GM18499 (cell line): ENCODE data around the gene NANOS3.
A peak's percentile ranks its signal among the peaks of the same experiment; 100 is the strongest.

ENCODE experiments used
- ATAC-seq: cut with Tn5 transposase; IDR thresholded peaks from one replicate; pipeline ENCODE4 v1.9.1; 2021; ENCODE audit warnings: moderate number of reproducible peaks; ENCODE audit not compliant: insufficient read depth, unreplicated experiment

NANOS3 gene

GRCh38 chr19:13876834-13877233, at the start of gene NANOS3:
Gene NANOS3 (plus strand): TSS chr19:13877134. CDS start chr19:13877249, 115 bp downstream.
- ATAC-seq = no peak

DNA sequence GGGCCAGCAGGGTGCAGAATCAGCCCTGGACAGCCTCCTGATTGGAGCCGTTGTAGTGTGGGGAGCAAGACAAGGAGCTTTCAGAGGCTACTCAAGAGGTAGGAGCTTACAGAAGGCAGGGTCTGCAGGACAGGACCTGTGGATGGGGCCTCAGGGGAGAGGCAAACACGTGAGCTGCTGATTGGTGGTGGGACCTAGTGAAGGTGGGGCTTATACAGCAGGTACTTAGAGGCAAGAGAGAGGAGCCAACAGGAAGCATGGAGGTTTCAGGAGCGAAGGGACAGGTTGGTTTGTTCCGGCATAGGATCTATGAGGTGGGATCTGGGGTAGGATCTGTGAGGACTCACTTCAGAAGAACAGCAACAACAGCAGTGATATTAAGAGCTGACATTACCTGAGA, 49.3 kb upstream of the NANOS3 start:
- no peak for ATAC-seq

DNA sequence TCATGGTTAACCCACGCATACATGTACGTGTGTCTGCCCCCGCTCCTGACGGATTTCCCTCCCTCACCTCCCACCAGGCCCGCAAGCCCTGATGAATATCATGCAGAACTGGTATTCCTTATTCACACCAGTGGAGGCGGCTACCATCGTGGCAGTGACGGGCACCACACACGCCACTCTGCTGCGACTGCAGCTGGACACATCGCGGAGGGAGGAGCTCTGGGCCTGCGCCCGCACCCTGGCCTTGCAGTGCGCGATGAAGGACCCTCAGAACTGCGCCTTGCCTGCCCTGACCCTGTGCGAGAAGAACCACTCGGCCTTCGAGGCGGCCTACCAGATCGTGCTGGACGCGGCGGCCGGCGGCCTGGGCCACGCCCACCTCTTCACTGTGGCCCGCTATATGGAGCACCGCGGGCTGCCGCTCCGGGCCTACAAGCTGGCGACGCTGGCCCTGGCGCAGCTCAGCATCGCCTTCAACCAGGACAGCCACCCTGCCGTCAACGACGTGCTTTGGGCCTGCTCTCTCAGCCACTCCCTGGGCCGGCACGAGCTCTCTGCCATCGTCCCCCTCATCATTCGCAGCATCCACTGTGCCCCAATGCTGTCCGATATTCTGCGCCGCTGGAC, 46.7 kb upstream of the NANOS3 start:
- ATAC-seq = no peak

DNA sequence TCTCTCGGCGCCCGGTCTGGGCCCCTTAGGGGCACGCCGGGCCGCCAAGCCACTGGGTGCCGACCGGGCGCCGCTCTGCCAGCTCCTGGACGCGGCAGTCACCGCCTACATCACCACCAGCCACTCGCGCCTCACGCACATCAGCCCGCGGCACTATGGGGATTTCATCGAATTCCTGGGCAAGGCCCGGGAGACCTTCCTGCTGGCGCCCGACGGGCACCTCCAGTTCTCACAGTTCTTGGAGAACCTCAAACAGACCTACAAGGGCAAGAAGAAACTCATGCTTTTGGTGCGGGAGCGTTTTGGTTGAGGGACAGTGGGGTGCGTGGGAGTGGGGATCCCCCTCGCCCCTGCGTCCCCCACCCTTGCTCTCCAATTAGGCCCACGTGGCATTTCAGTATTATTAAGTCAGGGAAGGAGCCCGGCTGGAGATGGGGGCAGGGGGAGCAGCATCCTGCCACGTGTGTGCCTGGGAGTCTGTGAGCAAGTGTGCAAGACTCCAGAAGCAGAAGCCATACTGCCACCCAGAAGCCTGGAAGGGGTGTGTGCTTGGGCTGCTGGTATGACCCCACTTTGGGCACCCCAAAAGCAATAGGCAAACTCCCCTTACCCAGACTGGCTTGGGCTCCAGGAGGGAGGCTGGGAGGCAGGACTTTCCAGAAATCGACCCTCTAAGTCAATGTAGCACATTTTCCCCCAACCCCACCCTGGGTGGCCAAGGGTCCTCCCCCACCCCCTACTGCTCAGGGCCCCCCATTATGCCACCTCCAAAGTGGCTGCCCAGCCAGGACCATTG, 46.0 kb upstream of the NANOS3 start:
- no peak for ATAC-seq

DNA sequence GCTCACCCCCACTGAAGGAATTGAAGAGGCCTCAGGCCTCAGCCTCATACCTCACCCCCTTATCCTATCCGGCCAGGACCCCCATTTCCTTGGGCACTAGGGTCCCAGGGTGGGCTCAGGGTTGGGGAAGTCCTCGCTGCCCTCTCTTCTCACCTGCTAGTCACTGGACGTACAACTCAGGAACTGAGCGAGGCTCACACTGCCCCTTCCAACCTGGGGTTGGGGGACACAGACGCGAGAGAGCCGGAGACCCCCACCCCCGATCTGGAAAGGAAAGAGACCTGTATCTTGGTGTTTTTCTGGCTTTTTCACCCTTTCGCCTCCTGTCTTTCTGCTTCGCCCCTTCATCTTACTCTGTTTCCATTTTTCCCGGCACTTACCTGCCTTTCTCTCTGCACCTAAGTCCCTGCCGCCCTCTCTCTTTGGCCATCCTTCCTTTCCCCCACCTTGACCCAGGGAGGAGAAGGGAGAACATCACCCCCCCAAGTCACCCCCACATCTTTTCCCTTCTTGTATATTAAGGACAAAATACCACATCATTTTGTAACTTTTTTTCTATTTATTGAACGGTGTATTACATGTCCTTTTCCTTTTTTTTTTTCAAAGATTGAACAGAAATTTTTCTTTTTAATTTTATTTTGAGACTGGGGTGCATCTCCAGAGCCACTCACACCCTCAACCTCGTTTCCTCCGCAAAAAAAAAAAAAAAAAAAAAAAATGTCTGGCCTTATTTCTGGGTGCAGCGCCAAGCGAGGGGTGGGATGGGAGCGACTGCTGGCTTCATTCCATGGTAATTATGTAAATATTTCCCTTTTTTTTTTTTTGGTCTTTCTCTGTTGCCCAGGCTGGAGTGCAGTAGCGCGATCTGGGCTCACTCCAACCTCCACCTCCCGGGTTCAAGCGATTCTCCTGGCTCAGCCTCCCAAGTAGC, 45.1 kb upstream of the NANOS3 start:
- ATAC-seq = no peak

DNA sequence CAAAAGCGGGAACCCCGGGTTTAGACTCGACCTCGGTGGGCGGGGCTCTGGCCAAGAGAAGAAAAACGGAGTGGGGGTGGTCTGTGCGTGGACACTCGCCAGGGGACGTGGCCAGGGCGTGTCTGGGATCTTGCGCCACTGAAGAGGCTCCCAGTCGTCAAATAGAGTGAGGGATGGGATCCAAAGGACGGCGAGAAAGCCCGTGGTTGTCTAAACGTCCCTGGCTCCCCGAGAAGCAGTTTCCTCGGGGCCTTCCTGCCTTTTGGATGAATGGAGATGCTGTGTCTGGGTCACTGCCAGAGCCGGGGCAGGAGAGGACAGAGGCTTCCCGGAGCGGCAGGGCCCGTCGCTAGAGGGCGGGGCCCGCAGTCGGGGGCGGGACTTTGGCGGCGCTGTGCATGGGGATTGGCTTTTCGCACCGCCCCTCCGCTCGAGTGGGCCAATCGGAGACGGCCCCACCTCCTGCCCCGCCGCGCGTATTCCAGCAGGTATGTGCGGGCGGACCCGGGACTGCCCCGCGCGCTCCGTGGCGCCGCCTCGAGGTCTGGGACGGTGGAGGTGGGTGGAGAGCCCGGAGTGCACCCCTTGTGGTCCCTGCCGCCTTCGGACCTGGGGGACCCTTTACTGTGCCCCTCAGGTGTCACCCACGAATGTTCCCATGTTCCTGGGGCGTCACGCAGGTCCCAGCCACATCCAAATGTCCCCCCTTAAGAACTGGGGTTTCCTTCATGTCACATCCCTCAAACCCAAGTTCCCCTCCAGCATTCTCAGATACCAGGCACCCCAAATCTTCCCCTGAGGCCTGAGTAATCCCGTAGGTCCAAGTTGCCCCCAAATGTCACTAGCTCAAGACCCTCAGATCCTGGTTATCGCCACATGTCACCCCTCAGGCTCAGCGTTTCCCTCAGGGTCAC, 43.3 kb upstream of the NANOS3 start:
- peak; percentile 45 for ATAC-seq

GRCh38 chr19:13834244-13835069, 42.5 kb upstream of the NANOS3 start:
- no peak for ATAC-seq

DNA sequence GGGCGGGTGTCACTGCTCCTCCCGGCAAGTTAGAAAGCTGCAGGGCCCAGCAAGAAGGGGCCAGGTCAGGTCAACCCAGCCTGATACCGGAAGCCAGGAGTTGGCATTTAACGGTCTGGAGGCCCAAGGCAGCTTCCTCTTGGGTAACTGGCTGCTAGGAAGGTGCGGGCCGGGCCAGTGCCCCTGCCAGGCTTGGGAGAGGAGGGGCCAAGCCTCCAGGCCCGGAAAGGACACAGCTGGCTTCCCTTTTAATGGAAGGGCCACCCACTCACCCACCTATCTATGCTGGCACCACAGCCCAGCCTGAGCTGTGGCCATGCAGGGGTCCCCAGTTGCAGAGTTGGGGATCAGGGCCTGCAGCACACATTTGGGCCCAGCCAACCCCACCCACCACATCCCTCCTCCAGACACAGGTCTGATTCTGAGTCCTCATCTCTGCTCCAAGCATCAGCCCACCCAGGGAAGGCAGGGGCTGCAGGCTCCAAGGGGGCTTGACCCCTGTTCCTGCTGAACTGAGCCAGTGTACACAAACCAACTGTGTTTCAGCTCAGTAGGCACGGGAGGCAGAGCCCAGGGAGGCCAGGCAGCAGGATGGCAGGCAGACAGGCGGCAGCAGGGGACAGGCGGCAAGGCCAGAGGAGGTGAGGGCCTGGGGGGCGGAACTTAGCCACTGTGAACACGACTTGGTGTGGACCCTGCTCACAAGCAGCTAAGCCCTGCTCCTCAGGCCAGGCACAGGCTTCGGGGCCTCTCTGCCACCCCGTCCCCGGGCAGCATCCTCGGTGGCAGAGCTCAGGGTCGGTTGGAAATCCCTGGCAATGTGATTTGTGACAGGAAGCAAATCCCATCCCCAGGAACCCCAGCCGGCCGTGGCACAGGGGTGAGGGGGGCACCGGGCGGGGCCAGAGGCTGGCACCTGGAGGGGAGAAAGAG, 40.9 kb upstream of the NANOS3 start:
- ATAC-seq = no peak

- no peak for ATAC-seq
These were observed 38.4 kb upstream of the NANOS3 start for GRCh38 chr19:13838435-13839129.

DNA sequence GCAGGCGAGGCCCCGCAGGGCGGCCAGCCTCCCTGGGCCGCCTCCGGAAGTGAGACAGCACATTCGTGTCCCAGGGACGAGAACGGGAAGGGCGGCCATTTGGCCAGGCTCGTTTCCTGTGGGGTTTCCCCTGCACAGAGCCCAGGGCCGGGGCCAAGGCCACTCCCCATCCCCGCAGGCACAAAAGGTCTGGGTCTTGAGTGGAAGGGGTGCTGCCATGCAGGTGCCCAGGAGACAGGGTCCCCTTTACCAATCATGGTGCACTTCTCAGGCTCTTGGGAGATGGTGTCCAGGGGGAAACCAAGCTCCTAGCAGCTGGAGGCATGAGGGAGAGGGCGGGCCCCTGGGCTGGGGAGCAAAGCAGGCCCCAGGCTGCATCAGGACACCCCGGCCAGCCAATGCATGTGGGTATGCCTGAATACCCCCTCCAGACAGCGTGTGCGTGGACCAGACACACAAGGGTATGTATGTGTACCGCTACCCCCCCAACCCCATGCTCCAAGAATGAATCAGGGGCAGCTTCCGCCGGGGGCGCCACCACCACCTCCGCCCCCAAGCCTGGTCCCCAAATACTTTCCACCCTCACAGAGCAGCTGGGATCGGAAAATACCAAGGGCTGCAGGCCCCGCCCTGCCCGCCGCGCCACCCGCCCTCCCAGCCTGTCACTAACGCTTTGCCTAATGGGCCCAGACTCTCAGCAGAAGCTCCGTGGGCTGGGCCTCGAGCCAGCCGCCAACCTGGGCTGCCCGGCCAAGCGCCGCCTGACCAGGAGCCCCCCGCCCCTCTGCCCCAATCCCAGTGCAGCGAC, 37.6 kb upstream of the NANOS3 start:
- no peak for ATAC-seq

DNA sequence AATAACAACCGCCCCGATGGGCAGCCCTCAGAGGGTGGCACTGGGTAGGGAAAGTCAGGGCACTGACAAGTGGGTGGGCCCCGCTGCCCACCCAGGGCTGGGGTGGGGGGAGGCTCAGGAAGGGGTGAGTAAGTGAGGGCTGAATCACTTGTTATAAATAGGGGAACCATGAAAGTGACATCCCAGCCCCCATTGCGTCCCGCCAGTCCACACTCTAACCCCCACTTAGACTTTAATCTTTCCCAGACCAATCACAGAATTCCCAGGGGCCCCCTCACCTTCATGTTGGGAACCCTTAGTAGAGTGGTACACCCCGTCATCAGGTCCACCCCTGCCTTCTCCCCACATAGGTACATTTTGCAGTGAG, 37.0 kb upstream of the NANOS3 start:
- ATAC-seq = no peak

DNA sequence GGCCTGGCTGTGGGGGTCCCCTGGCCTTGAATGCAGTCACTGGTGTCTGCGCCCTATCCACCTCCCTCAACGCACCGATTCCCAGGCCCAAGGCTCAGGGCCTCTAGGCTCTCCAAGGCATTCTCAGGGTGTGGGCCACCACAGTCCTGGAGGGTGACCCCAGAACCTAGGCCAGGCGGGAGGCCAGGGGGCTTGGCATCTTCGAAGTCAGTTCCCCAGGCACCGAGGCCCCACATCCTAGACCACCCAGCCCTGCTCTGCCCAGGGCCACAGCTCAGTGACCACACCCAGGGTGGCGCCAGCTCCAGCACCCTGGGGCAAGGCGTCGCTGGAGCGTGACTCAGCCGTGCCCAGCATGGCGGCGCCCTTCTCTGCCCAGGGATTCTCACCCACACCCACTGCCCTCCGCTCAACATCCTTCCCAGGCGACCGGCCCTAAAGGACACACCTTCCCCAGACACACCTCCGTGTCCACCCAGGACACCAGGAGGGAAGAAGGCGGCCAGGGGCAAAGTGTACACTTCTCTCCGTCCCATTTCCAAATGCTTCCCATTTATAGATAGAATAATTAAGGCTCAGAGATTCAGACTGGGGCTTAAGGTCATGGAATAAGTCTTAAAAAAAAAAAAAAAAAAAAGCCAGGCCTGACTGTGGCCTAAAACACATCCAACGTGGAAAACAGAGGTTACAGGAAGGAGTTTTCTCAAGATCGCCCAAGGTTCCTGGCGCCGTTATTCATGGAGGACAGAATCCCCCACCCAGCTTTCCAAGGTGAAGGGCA, 36.4 kb upstream of the NANOS3 start:
- no peak for ATAC-seq

- ATAC-seq = no peak
These were observed 35.6 kb upstream of the NANOS3 start for GRCh38 chr19:13841086-13841961.

DNA sequence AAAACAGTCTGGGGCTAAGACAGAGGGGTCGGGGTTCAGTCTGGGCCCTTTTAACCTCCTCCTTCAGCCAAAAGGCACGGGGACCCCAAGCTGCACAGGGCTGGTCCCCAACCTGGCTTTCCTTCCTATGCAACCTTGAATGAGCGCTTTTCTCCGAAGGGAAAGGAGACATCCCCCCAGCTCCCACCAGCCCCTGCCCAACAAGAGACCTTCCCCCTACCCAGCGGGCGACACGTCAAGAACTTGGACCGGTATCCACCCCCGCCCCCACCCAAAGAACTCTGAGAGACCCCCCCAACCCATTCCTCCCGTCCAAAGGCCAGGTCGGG, 35.0 kb upstream of the NANOS3 start:
- ATAC-seq = no peak
